GM18520 (cell line): Measurements from ENCODE around the gene BIVM.
A peak's percentile ranks its signal among the peaks of the same experiment; 100 is the strongest.
"Not testable (repeated sequence)": the region's sequence is repeated elsewhere in the genome, so short reads cannot be mapped to it uniquely, and the experiment has no call there.

Experiments
- ATAC-seq: cut with Tn5 transposase; IDR thresholded peaks from one replicate; pipeline ENCODE4 v1.9.1; 2021; ENCODE audit not compliant: unreplicated experiment

The BIVM gene

GRCh38 chr13:102798581-102799425 lies at the start of gene BIVM, which contains the start of gene POGLUT2:
Gene BIVM, plus strand, starts transcription at chr13:102799119. Its CDS starts 8,149 bp downstream, at chr13:102807268.
Gene POGLUT2, minus strand, starts transcription at chr13:102798976. Its CDS starts 306 bp downstream, at chr13:102798670.
- ATAC-seq = peak; percentile 78

- ATAC-seq = no peak
Measured at GRCh38 chr13:102751886-102752285, 47.0 kb upstream of the BIVM start.

GRCh38 chr13:102757006-102757405 lies 41.9 kb upstream of the BIVM start:
- ATAC-seq = no peak

- ATAC-seq = no peak
Measured at GRCh38 chr13:102758842-102759241, 40.1 kb upstream of the BIVM start.

GRCh38 chr13:102761071-102761470 lies 37.8 kb upstream of the BIVM start:
- ATAC-seq = no peak

- ATAC-seq = no peak
Measured at GRCh38 chr13:102763741-102764140, 35.2 kb upstream of the BIVM start.

- ATAC-seq = no peak
Measured at GRCh38 chr13:102768909-102769308, 30.0 kb upstream of the BIVM start.

GRCh38 chr13:102769679-102770078 lies 29.2 kb upstream of the BIVM start:
- no peak for ATAC-seq

GRCh38 chr13:102770435-102770834 lies 28.5 kb upstream of the BIVM start:
- no peak for ATAC-seq

GRCh38 chr13:102771298-102772041 lies 27.4 kb upstream of the BIVM start:
- no peak for ATAC-seq

GRCh38 chr13:102772042-102772425 lies 26.9 kb upstream of the BIVM start:
- ATAC-seq = no peak

GRCh38 chr13:102773441-102774213 lies 25.3 kb upstream of the BIVM start, which contains the start of gene TEX30:
Gene TEX30, minus strand, starts transcription at chr13:102773786. Its CDS starts 3,760 bp downstream, at chr13:102770026.
- peak; percentile 90 for ATAC-seq

- ATAC-seq = no peak
Measured at GRCh38 chr13:102774214-102774568, 24.7 kb upstream of the BIVM start.

GRCh38 chr13:102774591-102775520 lies 24.1 kb upstream of the BIVM start:
- ATAC-seq = no peak

GRCh38 chr13:102776271-102776670 lies 22.6 kb upstream of the BIVM start:
- no peak for ATAC-seq

- ATAC-seq = no peak
Measured at GRCh38 chr13:102777736-102778135, 21.2 kb upstream of the BIVM start.

GRCh38 chr13:102779436-102780159 lies 19.3 kb upstream of the BIVM start:
- ATAC-seq = no peak

GRCh38 chr13:102780656-102781055 lies 18.3 kb upstream of the BIVM start:
- ATAC-seq = not testable (repeated sequence)

GRCh38 chr13:102781591-102781990 lies 17.3 kb upstream of the BIVM start:
- ATAC-seq = no peak
